Neutrophil (primary cell): ENCODE results near the gene PIP5KL1.
A peak's percentile ranks its signal among the peaks of the same experiment; 100 is the strongest.

Experiments
- H3K27ac ChIP-seq: fragments of 200-600 bp; sonication (generic); 2 replicates; pipeline ENCODE4 v1.5.1; 2016; ENCODE audit warnings: mild to moderate bottlenecking, moderate library complexity
- H3K27me3 ChIP-seq: fragments of 200-600 bp; sonication (generic); 2 replicates; pipeline ENCODE4 v1.6.0; 2016; ENCODE audit warnings: mild to moderate bottlenecking
- H3K36me3 ChIP-seq: fragments of 200-600 bp; sonication (generic); 2 replicates; pipeline ENCODE4 v1.5.1; 2017
- H3K4me1 ChIP-seq, 2 experiments: fragments of 200-600 bp in 1 of 2; sonication (generic) in 1 of 2; 1 replicate in 1 of 2; 2 replicates in 1 of 2; pipeline versions ENCODE4 v1.5.1 to v1.6.1; 2013 to 2016; ENCODE audit warnings: low read depth in 1 of 2, low read length in 1 of 2, mild to moderate bottlenecking in 1 of 2, moderate library complexity in 1 of 2; ENCODE audit not compliant: control insufficient read depth in 1 of 2, insufficient read depth in 1 of 2
- H3K4me3 ChIP-seq, 2 experiments: fragments of 200-600 bp in 1 of 2; sonication (generic) in 1 of 2; 1 replicate in 1 of 2; 2 replicates in 1 of 2; pipeline ENCODE4 v1.5.1; 2013 to 2016; ENCODE audit warnings: low read depth in 1 of 2, low read length in 1 of 2, mild to moderate bottlenecking in 1 of 2, moderate library complexity in 1 of 2
- H3K9me3 ChIP-seq: fragments of 200-600 bp; sonication (generic); 2 replicates; pipeline ENCODE4 v1.5.1; 2016
- TF ChIP-seq, protein P1 (sequence below): fragments of 200-600 bp; sonication (generic); IDR thresholded peaks from 2 replicates; pipeline ENCODE4 v1.5.1; 2016; ENCODE audit warnings: antibody characterized with exemption

The PIP5KL1 gene

DNA sequence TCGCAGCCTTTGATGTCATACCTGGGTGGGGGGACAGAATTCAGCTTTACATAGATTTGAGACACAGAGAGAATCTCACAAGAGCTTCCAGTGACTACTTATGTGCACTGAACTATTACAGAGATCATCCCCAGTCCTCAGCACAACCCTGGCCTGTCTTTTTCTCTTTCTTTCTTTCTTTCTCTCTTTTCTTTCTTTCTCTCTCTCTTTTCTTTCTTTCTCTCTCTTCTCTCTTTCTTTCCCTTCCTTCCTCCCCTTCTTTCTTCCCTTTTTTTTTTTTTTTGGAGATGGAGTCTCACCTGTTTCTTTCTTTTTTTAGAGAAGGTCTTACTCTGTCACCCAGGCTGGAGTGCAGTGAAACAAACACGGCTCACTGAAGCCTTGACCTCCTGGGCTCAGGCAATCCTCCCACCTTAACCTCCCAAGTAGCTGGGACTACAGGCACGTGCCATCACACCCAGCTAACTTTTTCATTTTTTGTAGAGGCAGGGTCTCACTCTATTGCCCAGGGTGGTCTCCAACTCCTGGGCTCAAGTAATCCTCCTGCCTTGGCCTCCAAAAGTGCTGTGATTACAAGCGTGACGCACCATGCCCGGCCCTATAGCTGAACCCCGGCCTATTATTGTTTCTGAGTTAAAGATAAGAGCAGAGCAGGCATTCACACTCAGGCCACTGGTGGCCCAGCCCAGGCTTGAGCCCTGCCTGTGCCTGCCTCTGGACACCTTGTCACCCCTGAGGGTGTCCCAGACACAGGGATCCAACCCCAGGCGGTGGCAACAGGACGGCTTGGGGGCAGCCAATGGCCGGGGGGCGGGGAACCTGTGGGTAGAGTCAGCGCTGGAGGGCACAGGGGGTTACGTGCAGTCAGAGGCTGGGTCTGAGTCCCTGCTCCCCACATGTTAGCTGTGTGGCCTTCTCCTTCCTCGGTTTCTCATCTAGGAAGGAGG is 4.3 kb downstream of the PIP5KL1 start:
- Histone ChIP-seq H3K27me3 (peaks cover 96% of the 10 kb centered on the region), H3K4me3 (no peak overlapping the region), H3K27ac (no peak overlapping the region), H3K36me3 (no peaks in the 10 kb centered on the region), H3K9me3 (no peaks in the 10 kb centered on the region), H3K4me1 (peaks cover 28 to 36% of the 10 kb centered on the region in 2 experiments)
- TF ChIP-seq, protein P1, sequence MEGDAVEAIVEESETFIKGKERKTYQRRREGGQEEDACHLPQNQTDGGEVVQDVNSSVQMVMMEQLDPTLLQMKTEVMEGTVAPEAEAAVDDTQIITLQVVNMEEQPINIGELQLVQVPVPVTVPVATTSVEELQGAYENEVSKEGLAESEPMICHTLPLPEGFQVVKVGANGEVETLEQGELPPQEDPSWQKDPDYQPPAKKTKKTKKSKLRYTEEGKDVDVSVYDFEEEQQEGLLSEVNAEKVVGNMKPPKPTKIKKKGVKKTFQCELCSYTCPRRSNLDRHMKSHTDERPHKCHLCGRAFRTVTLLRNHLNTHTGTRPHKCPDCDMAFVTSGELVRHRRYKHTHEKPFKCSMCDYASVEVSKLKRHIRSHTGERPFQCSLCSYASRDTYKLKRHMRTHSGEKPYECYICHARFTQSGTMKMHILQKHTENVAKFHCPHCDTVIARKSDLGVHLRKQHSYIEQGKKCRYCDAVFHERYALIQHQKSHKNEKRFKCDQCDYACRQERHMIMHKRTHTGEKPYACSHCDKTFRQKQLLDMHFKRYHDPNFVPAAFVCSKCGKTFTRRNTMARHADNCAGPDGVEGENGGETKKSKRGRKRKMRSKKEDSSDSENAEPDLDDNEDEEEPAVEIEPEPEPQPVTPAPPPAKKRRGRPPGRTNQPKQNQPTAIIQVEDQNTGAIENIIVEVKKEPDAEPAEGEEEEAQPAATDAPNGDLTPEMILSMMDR, result no peak

DNA sequence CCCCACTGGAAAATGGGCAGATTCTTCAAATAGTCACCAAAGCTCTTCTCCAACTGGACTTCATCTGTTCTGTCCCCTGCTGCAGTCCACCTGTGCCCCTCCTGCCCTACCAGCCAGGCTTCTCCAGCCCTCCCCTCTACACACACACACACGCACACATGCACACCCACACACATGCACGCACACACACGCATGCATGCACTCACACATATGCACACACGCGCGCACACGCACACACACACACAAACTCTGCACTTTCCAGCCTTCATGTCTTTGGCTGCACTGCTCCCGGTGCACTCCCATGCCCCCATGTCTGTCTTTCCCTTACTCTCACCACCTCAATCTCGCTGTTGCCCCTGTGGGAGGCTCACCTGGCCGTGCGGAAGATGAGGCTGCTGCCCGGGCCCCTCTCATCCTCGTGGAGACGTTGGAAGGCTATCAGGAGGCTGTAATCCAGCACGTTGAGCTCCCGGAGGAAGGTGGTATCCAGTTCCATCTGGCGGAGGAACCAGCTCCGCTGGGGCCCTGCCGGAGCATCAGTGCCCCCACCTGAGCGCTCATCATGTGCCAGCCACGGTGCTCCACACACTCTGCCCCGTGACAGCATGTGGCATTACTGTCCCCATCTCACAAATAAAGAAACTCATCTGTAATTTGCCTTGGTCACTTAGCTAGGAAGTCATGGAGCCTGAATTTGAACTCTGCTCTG is 5.7 kb downstream of the PIP5KL1 start:
- H3K4me1 ChIP-seq, result peaks cover 25 to 31% of the 10 kb centered on the region in 2 experiments
- no peaks in the 10 kb centered on the region for H3K9me3 ChIP-seq
- no peaks in the 10 kb centered on the region for H3K36me3 ChIP-seq
- peaks cover 83% of the 10 kb centered on the region for H3K27me3 ChIP-seq
- no peak overlapping the region for H3K27ac ChIP-seq
- H3K4me3 ChIP-seq, result no peak overlapping the region
- TF ChIP-seq, protein P1, result no peak

DNA sequence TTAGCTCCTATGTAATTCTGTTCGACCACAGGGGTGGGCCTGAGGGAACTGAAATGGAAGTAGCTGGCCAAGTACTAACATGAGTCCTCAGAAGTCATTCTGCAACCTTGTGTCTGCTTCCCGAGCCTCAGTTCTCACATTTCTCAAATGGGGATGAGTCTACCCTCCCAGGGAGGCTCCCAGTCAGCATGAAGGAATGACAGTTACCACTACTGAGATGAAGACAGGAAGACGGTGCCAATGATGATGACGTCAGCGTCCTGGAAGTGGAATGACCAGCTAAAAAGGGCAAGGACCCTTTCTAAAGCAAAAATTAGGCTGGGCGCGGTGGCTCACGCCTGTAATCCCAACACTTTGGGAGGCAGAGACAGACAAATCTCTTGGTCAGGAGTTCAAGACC is 6.8 kb downstream of the PIP5KL1 start:
- H3K36me3 ChIP-seq, result no peaks in the 10 kb centered on the region
- H3K27ac ChIP-seq, result no peak overlapping the region
- peaks cover 71% of the 10 kb centered on the region for H3K27me3 ChIP-seq
- H3K9me3 ChIP-seq, result no peaks in the 10 kb centered on the region
- H3K4me3 ChIP-seq, result no peak overlapping the region
- H3K4me1 ChIP-seq, result peaks cover 36 to 42% of the 10 kb centered on the region in 2 experiments
- TF ChIP-seq, protein P1, result no peak

DNA sequence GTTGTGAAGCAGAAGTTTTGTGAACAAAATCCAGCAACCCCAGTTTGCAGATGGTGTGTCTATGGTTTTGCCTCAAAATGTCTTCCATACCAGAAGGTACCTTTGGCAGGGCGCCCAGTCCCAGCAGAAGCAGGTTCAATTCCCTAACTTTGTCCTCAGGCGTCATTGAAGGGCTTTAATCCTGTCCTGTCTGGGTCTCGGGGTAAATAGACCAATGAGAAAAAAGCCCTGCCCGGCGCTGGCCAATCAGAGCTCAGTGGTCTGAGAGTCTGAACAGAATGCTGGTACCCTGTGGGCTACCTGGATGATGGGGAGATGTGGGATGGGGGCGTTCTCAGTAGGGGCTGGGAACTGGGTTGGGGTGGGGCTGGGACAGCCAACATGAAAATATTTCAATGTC is 7.5 kb downstream of the PIP5KL1 start:
- Histone ChIP-seq H3K4me1 (peaks cover 43 to 46% of the 10 kb centered on the region in 2 experiments), H3K27ac (no peak overlapping the region), H3K9me3 (no peaks in the 10 kb centered on the region), H3K36me3 (no peaks in the 10 kb centered on the region), H3K27me3 (peaks cover 64% of the 10 kb centered on the region), H3K4me3 (no peak overlapping the region)
- TF ChIP-seq, protein P1, result no peak

DNA sequence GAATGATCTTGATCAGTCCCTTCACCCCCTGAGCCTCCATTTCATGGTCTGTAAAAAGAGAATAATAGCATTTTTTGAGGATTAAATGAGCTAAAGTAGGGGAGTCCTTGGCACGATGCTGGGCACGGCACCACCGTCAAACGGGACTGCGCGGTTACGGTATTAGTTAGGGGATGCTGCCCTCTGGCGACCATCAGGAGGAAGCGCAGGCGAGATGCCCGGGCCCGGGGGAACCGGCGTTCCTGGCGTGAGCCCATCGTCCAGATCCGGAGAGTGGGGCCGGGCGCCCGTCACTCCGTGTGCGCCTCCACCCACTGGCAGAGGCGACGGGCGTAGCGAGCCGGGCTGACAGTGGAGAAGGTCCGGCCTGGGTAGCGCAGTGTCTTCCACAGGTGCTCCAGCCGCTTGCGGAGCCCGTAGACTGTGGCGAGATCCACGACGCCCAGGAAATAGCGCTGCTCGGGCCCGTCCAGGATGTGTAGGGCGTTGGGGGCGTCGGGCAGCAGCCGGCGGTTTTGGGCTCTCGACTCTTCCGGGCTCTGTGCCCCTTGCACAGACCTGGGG is 8.9 kb downstream of the PIP5KL1 start:
- Histone ChIP-seq H3K36me3 (no peaks in the 10 kb centered on the region), H3K4me3 (no peak overlapping the region), H3K4me1 (peaks cover 45 to 47% of the 10 kb centered on the region in 2 experiments), H3K27ac (no peak overlapping the region), H3K27me3 (peaks cover 52% of the 10 kb centered on the region), H3K9me3 (no peaks in the 10 kb centered on the region)
- TF ChIP-seq, protein P1, result peak; percentile 97
